ENCODE data around the gene GOLGA1. TPM values are rescaled to one million over a fixed set of nuclear protein-coding genes. Genes with fewer than 3 reads are reported as not detected.

GOLGA1 gene
- total and polyA plus RNA-seq, 2 of the 13 experiments (the other 11 are each of a cell fraction or from before 2014, with no cell fraction given) = 12.7 to 15.9 TPM

- no peak for TF ChIP-seq ZBTB44 (CRISPR knock-in tag; IDR thresholded peaks at IDR 0.05)
- peak; percentile 58 for TF ChIP-seq CTCF (CRISPR knock-in tag; IDR thresholded peaks at IDR 0.05)
- TF ChIP-seq ZNF761 (CRISPR knock-in tag; conservative IDR thresholded peaks at IDR 0.05) = peak; percentile 43; the same call in 1 of the 2 replicates
- peak; percentile 30; the same call in 1 of the 2 replicates for TF ChIP-seq HNRNPL (IDR thresholded peaks at IDR 0.05; ENCODE audit: low read depth, low read length)
- peak; percentile 28; the same call in 1 of the 2 replicates for TF ChIP-seq STAG1 (CRISPR knock-in tag; IDR thresholded peaks at IDR 0.05)
- TF ChIP-seq HMGXB4 (CRISPR knock-in tag; IDR thresholded peaks at IDR 0.05; ENCODE audit: borderline replicate concordance in 1 of 2, low read depth in 1 of 2) = 0 out of 4 replicates have a peak, but pooled peaks of 1 of the 2 experiments have one; percentile 47
- 0 out of 2 replicates have a peak, but pooled peaks have one; percentile 38 for TF ChIP-seq ZMYM2 (CRISPR knock-in tag; IDR thresholded peaks at IDR 0.05)
- no peak for TF ChIP-seq ZXDC (CRISPR knock-in tag; IDR thresholded peaks at IDR 0.05)
- no peak for TF ChIP-seq ATF7-NPFF (CRISPR knock-in tag; IDR thresholded peaks at IDR 0.05; ENCODE audit: low read depth)
- 0 out of 2 replicates have a peak, but pooled peaks have one; percentile 16 for TF ChIP-seq UBTF (CRISPR knock-in tag; IDR thresholded peaks at IDR 0.05)
- peak; percentile 97 for TF ChIP-seq GFI1 (CRISPR knock-in tag; IDR thresholded peaks at IDR 0.05; ENCODE audit: borderline replicate concordance)
- 0 out of 2 replicates have a peak, but pooled peaks have one; percentile 62 for TF ChIP-seq ZNF547 (CRISPR knock-in tag; IDR thresholded peaks at IDR 0.05)
- peak; percentile 32 for TF ChIP-seq AGO1 (IDR thresholded peaks at IDR 0.05; ENCODE audit: low read depth, low read length, poor library complexity, severe bottlenecking)
- peak; percentile 97 for TF ChIP-seq ZNF768 (CRISPR knock-in tag; IDR thresholded peaks at IDR 0.05)
- TF ChIP-seq ZNF343 (CRISPR knock-in tag; IDR thresholded peaks at IDR 0.05) = 0 out of 2 replicates have a peak, but pooled peaks have one; percentile 45
- TF ChIP-seq ZMYM3 (CRISPR knock-in tag; IDR thresholded peaks at IDR 0.05) = peak; percentile 46; the same call in 1 of the 2 replicates
- TF ChIP-seq LCORL (IDR thresholded peaks at IDR 0.05) = no peak
- 0 out of 2 replicates have a peak, but pooled peaks have one; percentile 30 for TF ChIP-seq LCORL (CRISPR knock-in tag; IDR thresholded peaks at IDR 0.05)
Observed at GRCh38 chr9:124839612-124840299, 101.1 kb downstream of the GOLGA1 start (continued).

Data from HepG2 (cell line).